GM12872 (cell line): ENCODE data around the gene ADGRD1.

Experiments used
- TF ChIP-seq, protein P1 (sequence below): IDR thresholded peaks from 3 replicates; pipeline ENCODE4 v1.5.1; 2011; ENCODE audit warnings: low read depth, mild to moderate bottlenecking, low read length, moderate library complexity; ENCODE audit not compliant: insufficient read depth

ADGRD1 gene

DNA sequence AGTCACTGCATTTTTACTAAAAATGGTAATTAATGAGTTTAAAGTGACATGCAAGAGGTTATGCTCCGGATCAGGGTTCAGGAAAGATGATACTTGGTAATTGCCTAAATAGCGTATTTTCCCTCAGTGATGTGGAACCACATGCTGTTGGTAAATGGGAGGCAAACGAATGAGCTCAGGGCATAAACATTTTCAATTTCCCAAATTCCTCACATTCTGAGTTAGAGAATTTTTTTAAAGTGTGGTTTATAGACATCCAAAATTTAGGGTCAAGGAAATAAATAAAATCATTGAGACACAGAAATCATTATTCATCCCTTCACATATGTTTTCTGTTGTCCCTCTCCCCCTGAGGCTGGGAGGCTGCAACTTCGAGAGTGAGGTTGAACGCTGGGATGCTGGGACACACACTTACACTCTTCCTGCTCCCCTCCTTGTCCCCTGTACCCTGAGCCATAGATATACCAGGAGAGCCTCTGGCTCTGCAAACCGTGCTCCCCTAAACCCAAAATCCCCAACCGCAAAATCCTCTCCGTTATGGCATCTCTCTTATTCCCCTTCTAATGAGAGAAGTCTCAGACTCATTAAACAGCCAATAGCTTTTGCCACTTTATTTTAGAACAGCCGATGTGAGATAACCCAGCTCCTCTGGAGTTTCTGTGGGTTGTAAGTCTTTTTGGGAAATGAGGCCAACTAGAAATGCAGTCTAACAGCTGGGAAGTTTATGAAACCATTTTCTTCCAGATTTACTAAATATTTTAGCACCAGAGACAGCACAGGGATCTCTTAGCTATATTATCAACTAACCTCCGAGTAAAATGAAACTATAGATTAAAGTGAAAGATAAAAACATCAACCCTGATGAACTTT is 21.4 kb upstream of the ADGRD1 start:
- TF ChIP-seq, protein P1, sequence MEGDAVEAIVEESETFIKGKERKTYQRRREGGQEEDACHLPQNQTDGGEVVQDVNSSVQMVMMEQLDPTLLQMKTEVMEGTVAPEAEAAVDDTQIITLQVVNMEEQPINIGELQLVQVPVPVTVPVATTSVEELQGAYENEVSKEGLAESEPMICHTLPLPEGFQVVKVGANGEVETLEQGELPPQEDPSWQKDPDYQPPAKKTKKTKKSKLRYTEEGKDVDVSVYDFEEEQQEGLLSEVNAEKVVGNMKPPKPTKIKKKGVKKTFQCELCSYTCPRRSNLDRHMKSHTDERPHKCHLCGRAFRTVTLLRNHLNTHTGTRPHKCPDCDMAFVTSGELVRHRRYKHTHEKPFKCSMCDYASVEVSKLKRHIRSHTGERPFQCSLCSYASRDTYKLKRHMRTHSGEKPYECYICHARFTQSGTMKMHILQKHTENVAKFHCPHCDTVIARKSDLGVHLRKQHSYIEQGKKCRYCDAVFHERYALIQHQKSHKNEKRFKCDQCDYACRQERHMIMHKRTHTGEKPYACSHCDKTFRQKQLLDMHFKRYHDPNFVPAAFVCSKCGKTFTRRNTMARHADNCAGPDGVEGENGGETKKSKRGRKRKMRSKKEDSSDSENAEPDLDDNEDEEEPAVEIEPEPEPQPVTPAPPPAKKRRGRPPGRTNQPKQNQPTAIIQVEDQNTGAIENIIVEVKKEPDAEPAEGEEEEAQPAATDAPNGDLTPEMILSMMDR = no peak

DNA sequence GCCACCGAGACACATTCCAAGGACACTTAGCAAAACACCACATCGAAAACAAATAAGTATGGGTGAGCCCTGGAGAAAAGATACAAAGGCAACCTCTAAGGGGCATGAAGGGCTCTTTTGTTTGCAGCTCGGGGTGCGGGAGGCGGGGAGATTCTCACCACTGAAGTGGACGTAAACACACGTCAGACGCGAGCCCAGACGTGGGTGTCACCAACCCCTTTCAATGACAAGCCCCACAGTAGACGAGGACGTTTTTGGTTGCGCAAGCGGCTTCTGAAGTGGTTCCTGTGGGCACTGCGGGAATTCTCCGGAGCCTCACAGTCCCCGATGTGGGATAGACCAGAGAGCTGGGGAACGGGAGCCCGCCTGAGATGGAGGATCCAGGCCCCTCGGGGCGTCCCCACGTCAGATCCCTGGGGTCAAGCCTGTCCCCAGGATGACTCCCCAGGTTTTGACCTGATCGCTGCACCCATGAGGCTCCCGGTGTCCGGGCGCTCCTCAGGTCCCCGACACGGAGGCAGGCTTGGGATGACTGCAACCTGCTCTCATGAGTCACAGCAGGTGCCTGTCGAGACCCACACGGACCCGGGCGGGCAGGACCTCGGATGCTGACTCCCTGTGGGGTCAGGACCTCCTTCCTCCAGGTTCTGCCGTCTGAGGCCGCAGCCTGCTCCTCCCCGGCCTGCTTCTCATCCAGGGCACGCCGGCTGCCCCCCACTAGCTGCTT is 20.3 kb upstream of the ADGRD1 start:
- TF ChIP-seq, protein P1 = no peak

- TF ChIP-seq, protein P1 = no peak
Observed at GRCh38 chr12:130934753-130935152, 19.0 kb upstream of the ADGRD1 start.

DNA sequence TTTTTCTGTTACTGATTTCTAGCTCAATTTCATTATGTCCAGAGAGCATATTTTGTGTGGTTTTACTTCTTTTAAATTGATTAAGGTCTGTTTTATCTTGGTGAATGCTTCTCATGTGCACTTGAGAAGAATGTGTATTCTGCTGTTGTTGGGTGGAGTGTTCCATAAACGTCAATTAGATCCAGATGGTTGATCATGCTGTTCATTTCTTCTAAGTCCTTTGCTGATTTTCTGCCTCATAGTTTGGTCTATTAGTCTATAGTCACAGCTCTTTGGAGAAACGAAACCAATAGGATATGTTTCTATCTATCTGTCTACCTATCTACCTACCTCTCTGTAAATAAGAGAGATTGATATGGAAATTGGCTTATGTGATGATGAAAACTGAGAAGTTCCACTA is 17.1 kb upstream of the ADGRD1 start:
- TF ChIP-seq, protein P1 = no peak

DNA sequence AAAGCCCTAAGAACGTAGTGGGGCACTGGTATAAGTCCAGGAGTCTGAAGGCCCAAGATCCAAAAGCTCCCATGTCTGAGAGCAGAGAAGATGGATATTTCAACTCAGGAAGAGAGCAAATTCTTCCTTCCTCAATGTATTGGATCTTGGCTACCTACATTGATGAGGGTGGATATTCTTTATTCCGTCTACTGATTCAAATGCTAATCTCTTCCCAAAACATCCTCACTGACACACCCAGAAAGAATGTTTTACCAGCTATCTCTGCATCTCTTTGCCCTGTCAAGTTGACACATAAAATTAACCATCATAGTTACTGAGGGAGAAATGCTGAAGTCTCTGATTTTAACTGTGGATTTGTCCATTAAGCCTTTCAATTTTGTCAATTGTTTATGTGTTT is 16.6 kb upstream of the ADGRD1 start:
- TF ChIP-seq, protein P1 = no peak

DNA sequence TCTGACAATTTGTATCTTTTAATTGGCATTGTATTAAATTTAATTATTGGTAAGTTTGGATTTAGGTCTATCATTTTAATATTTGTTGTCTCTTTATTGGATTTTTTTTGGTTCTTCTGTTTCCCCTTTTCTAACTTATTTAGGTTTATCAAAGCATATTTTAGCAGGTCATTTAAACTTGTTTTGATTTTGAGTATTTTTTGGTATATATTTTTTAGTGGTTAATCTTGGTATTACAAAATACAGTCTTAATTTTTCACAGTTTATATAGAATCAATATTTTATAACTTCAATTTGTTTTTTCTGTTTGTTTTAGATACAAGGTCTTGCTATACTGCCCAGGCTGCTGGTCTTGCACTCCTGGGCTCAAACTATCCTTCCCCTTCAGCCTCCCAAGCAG is 15.5 kb upstream of the ADGRD1 start:
- TF ChIP-seq, protein P1 = no peak

DNA sequence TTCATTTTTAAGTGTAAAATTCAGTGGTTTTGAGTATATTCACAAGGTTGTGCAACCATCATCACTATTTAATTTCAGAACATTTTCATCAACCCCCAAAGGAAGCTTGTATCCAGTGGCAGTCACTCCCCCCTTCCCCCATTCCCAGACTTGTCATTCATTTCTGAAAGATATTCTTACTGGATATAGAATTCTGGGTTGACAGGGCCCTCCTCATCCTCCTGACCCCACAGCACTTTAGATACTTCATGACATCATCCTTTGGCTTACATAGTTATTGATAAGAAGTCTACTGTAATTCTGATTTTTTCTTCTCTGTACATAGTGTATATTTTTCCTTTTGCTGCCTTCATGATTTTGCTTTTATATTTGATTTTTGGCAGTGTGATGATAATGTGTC is 8.8 kb upstream of the ADGRD1 start:
- TF ChIP-seq, protein P1 = no peak
